ENCODE data around the gene AIF1.

Gene AIF1

GRCh38 chr6:31651602-31652191, 36.7 kb downstream of the AIF1 start:
- DNase-seq, result peak; percentile 77

GRCh38 chr6:31652925-31653724, 38.1 kb downstream of the AIF1 start:
- DNase-seq, result peak; percentile 87

GRCh38 chr6:31654574-31655348, 39.7 kb downstream of the AIF1 start:
- DNase-seq, result no peak

GRCh38 chr6:31655349-31656237, 40.6 kb downstream of the AIF1 start, which contains the start of gene APOM:
TSS of gene APOM (plus strand) at chr6:31655894. CDS start at chr6:31655967, 73 bp downstream.
- DNase-seq, result no peak

GRCh38 chr6:31657406-31658157, 42.5 kb downstream of the AIF1 start:
- DNase-seq, result no peak

- DNase-seq, result no peak
These were observed 43.2 kb downstream of the AIF1 start for GRCh38 chr6:31658158-31658688.

GRCh38 chr6:31658983-31659648, 44.1 kb downstream of the AIF1 start:
- no peak for DNase-seq

GRCh38 chr6:31659649-31660380, 44.8 kb downstream of the AIF1 start:
- DNase-seq, result peak; percentile 47

- DNase-seq, result peak; percentile 85
These were observed 45.6 kb downstream of the AIF1 start, which contains the start of gene C6orf47 for GRCh38 chr6:31660381-31661261. TSS of gene C6orf47 (minus strand) at chr6:31660778. CDS start at chr6:31659947, 831 bp downstream.

- DNase-seq, result no peak
These were observed 46.5 kb downstream of the AIF1 start for GRCh38 chr6:31661262-31662123.

- no peak for DNase-seq
These were observed 47.2 kb downstream of the AIF1 start for GRCh38 chr6:31662124-31662723.

- DNase-seq, result peak; percentile 62
These were observed 48.3 kb downstream of the AIF1 start for GRCh38 chr6:31663126-31663960.

- DNase-seq, result peak; percentile 86
These were observed 49.1 kb downstream of the AIF1 start for GRCh38 chr6:31663961-31664789.

GRCh38 chr6:31664790-31665500, 49.9 kb downstream of the AIF1 start, which contains the start of gene GPANK1:
TSS of gene GPANK1 (minus strand) at chr6:31664997. CDS start at chr6:31664478, 519 bp downstream.
- DNase-seq, result peak; percentile 93

Data from HCEC 1CT (cell line).